ENCODE results near the gene DDR2.

DDR2 gene

GRCh38 chr1:162629651-162630050 is 2.6 kb upstream of the DDR2 start:
- no peak for DNase-seq (ENCODE audit: low read depth in 2 of 2)

- no peak for DNase-seq (ENCODE audit: low read depth in 2 of 2)
Observed at GRCh38 chr1:162631546-162632191, 595 bp upstream of the DDR2 start.

GRCh38 chr1:162632698-162633080 is 425 bp downstream of the DDR2 start:
- DNase-seq (ENCODE audit: low read depth in 2 of 2): no peak

- DNase-seq (ENCODE audit: low read depth in 2 of 2): no peak
Observed at GRCh38 chr1:162633081-162633762, 958 bp downstream of the DDR2 start.

GRCh38 chr1:162635418-162635817 is 3.2 kb downstream of the DDR2 start:
- no peak for DNase-seq (ENCODE audit: low read depth in 2 of 2)

GRCh38 chr1:162639718-162640117 is 7.5 kb downstream of the DDR2 start:
- no peak for DNase-seq (ENCODE audit: low read depth in 2 of 2)

GRCh38 chr1:162641114-162641513 is 8.8 kb downstream of the DDR2 start:
- DNase-seq (ENCODE audit: low read depth in 2 of 2): no peak

- no peak for DNase-seq (ENCODE audit: low read depth in 2 of 2)
Observed at GRCh38 chr1:162644986-162645314, 12.7 kb downstream of the DDR2 start.

GRCh38 chr1:162645666-162646065 is 13.4 kb downstream of the DDR2 start:
- DNase-seq (ENCODE audit: low read depth in 2 of 2): no peak

GRCh38 chr1:162649583-162649982 is 17.3 kb downstream of the DDR2 start:
- no peak for DNase-seq (ENCODE audit: low read depth in 2 of 2)

GRCh38 chr1:162654915-162655620 is 22.8 kb downstream of the DDR2 start:
- no peak for DNase-seq (ENCODE audit: low read depth in 2 of 2)

- no peak for DNase-seq (ENCODE audit: low read depth in 2 of 2)
Observed at GRCh38 chr1:162656266-162656665, 24.0 kb downstream of the DDR2 start.

GRCh38 chr1:162660574-162660973 is 28.3 kb downstream of the DDR2 start:
- DNase-seq (ENCODE audit: low read depth in 2 of 2): no peak

- no peak for DNase-seq (ENCODE audit: low read depth in 2 of 2)
Observed at GRCh38 chr1:162661336-162661735, 29.1 kb downstream of the DDR2 start.

GRCh38 chr1:162662013-162662412 is 29.7 kb downstream of the DDR2 start:
- DNase-seq (ENCODE audit: low read depth in 2 of 2): no peak

- DNase-seq (ENCODE audit: low read depth in 2 of 2): no peak
Observed at GRCh38 chr1:162663086-162663485, 30.8 kb downstream of the DDR2 start.

- no peak for DNase-seq (ENCODE audit: low read depth in 2 of 2)
Observed at GRCh38 chr1:162663589-162664106, 31.4 kb downstream of the DDR2 start.

- DNase-seq (ENCODE audit: low read depth in 2 of 2): no peak
Observed at GRCh38 chr1:162666006-162666645, 33.9 kb downstream of the DDR2 start.

GRCh38 chr1:162667381-162668080 is 35.3 kb downstream of the DDR2 start:
- no peak for DNase-seq (ENCODE audit: low read depth in 2 of 2)

GRCh38 chr1:162670928-162671663 is 38.8 kb downstream of the DDR2 start:
- no peak for DNase-seq (ENCODE audit: low read depth in 2 of 2)

Data from stimulated activated CD4-positive, alpha-beta T cell treated with anti-CD3 and anti-CD28 coated beads, Interleukin-1b, Interleukin-23, amount 100 ng/mL, for 4 hours (primary cell).